ENCODE data around the gene GIPC3. TPM values are rescaled to one million over a fixed set of nuclear protein-coding genes. Genes with fewer than 3 reads are reported as not detected.

Gene GIPC3
- total and polyA plus RNA-seq, 2 of the 8 experiments (the other 6 are each of a cell fraction or from before 2014, with no cell fraction given), result 1.0 to 1.2 TPM

DNA sequence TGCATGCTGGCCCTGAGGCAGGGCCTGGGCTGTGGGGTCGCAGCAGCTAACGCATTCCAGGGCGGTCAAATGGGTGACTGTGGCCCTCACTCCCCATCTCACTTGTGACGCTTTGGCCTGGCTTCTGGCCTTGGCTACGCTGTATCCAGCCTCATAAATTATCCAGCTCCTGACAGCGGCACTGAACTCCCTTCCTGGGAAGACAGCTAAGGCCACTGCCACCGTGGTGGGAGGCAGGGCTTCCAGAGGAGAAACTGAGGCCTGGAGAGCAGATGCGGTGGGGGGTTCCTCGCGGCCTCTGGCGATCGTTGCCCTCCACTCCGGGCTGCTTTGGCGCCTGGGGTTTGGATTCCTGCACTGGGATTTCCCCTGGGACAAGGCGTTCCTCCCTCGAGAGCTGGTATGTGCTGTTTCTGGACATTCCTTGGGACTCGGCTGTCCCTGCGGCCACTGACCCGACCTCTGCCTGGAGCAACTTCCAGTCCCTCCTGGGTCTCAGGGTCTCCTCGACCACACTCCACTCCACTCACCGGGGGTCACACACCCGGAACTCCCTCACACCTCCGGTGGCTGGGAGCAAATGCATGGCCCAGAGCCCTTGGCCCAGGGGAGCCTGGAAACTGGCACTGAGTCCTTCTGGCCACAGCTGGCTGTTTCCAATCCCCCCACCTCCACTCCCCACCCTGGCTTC, 18.0 kb downstream of the GIPC3 start (continued):
- TF ChIP-seq SIRT6 (IDR thresholded peaks at IDR 0.05; ENCODE audit: low read length), result no peak
- no peak for TF ChIP-seq FOSL1 (IDR thresholded peaks at IDR 0.05; ENCODE audit: insufficient read depth, low read depth, low read length)
- no peak for TF ChIP-seq RBBP5 (IDR thresholded peaks at IDR 0.05; ENCODE audit: borderline replicate concordance, low read depth, low read length)
- no peak for TF ChIP-seq RNF2 (IDR thresholded peaks at IDR 0.05; ENCODE audit: borderline replicate concordance, low read depth, low read length, missing control alignments, poor library complexity, severe bottlenecking)
